ENCODE data around the gene PSMD5. TPM values are rescaled to one million over a fixed set of nuclear protein-coding genes. Genes with fewer than 3 reads are reported as not detected.

The PSMD5 gene
- total and polyA plus RNA-seq, 2 donors (not counting 1 experiment from before 2014, with no cell fraction given) = 33.9 to 48.3 TPM

DNA sequence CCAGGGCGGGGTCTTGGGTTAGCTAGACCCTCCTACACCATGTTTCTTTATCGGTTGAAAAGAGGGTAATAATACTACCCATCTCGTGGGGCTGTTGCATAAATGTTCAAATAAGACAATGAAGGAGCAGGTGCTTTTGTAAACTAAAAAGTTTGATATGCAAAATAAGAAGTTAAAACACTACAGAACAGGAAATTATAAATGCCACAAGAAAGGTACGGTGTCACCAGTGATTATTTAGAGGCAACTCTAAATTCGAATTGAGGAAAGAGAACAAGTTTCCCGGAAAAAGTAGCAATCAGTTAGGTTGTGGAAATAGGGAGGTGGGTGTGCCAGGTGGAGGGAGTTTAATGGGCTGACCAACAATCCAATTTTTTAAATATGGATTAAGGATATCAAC, 36.7 kb upstream of the PSMD5 start:
- Histone ChIP-seq H3K27ac (ENCODE audit: insufficient read depth, low read length) (no peak overlapping the region), H3K79me2 (ENCODE audit: control insufficient read depth, insufficient read depth, low read length) (peaks cover 15% of the 10 kb centered on the region), H3K4me1 (ENCODE audit: control insufficient read depth, extremely low read depth, insufficient read depth, low read length) (peaks cover 8% of the 10 kb centered on the region), H3K36me3 (ENCODE audit: control insufficient read depth, insufficient read depth, low read length) (no peaks in the 10 kb centered on the region), H3K4me2 (ENCODE audit: extremely low read depth, insufficient read depth, low read length) (no peak overlapping the region), H3K27me3 (ENCODE audit: control insufficient read depth, insufficient read depth, low read length) (peaks cover 5% of the 10 kb centered on the region), H2AFZ (ENCODE audit: low read length) (no peak overlapping the region), H3K4me3 (replicated peaks in 1 of 4; ENCODE audit: control extremely low read depth in 1 of 4, insufficient read depth in 1 of 4, low read depth in 3 of 4, low read length in 4 of 4) (no peak overlapping the region), H3K9ac (ENCODE audit: insufficient read depth, low read length) (no peak overlapping the region), H3K9me3 (ENCODE audit: control insufficient read depth, insufficient read depth, low read depth, low read length) (no peaks in the 10 kb centered on the region), H4K20me1 (ENCODE audit: control insufficient read depth, extremely low read depth, insufficient read depth, low read length) (no peaks in the 10 kb centered on the region)
- no peak for DNase-seq (ENCODE audit: low read depth in 2 of 2)
- TF ChIP-seq, protein P1, sequence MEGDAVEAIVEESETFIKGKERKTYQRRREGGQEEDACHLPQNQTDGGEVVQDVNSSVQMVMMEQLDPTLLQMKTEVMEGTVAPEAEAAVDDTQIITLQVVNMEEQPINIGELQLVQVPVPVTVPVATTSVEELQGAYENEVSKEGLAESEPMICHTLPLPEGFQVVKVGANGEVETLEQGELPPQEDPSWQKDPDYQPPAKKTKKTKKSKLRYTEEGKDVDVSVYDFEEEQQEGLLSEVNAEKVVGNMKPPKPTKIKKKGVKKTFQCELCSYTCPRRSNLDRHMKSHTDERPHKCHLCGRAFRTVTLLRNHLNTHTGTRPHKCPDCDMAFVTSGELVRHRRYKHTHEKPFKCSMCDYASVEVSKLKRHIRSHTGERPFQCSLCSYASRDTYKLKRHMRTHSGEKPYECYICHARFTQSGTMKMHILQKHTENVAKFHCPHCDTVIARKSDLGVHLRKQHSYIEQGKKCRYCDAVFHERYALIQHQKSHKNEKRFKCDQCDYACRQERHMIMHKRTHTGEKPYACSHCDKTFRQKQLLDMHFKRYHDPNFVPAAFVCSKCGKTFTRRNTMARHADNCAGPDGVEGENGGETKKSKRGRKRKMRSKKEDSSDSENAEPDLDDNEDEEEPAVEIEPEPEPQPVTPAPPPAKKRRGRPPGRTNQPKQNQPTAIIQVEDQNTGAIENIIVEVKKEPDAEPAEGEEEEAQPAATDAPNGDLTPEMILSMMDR (conservative IDR thresholded peaks at IDR 0.05 in 1 of 2, IDR thresholded peaks at IDR 0.05 in 1 of 2; ENCODE audit: low read depth in 1 of 2, low read length in 2 of 2) = no peak
- no peak for TF ChIP-seq EZH2 (IDR thresholded peaks at IDR 0.05; ENCODE audit: low read length, missing control alignments)

DNA sequence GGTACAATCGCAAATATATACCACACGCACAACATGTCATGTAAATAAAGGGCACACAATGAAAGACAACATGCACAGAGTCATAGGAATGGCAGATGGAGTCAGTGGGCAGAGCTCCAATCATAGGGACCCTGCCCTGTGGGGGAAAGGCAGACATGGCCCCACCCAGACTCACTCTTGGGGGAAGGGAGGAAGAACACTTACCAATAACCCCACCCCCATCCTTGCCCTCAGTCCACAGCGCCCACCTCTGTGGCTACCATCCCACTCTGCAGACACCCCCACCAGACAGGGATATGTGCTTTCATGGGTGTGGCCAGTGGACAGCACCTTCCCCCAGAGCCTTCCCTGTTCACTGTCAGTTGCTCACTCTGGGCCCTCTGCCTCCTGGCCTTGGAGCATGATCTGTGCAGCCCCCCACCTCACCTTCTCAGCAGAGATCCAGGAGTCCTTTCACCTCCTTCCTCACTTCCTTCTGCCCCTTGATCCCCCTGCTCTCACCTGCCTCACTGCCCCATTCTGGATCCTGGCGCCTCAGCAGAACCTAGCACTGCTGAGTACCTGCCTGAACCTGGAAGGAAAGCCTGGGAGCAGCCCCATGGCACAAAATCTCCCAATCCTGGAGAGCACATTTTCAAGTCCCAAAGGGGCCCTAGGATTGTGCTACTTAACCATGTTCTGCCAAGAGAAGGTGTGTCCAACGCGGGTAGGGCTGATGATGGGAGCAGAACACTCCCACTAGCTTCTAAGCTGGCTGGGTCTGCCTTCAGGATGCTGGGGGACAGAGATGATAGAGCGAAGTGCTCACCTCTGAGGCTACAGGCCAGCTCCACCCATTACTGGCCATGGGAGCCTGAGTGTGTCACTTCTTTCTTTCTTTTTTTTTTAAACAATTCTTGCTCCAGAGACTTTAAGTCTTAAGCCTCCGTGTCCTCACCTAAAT, 35.7 kb upstream of the PSMD5 start:
- no peak overlapping the region for H3K9ac ChIP-seq (ENCODE audit: insufficient read depth, low read length)
- H3K36me3 ChIP-seq (ENCODE audit: control insufficient read depth, insufficient read depth, low read length) = peaks cover 6% of the 10 kb centered on the region
- H3K4me3 ChIP-seq (replicated peaks in 1 of 4; ENCODE audit: control extremely low read depth in 1 of 4, insufficient read depth in 1 of 4, low read depth in 3 of 4, low read length in 4 of 4) = no peak overlapping the region
- peaks cover 15% of the 10 kb centered on the region for H3K79me2 ChIP-seq (ENCODE audit: control insufficient read depth, insufficient read depth, low read length)
- H3K4me2 ChIP-seq (ENCODE audit: extremely low read depth, insufficient read depth, low read length) = no peak overlapping the region
- TF ChIP-seq, protein P1 (conservative IDR thresholded peaks at IDR 0.05 in 1 of 2, IDR thresholded peaks at IDR 0.05 in 1 of 2; ENCODE audit: low read depth in 1 of 2, low read length in 2 of 2) = no peak
- TF ChIP-seq EZH2 (IDR thresholded peaks at IDR 0.05; ENCODE audit: low read length, missing control alignments) = no peak
- peaks cover 8% of the 10 kb centered on the region for H3K4me1 ChIP-seq (ENCODE audit: control insufficient read depth, extremely low read depth, insufficient read depth, low read length)
- H3K27ac ChIP-seq (ENCODE audit: insufficient read depth, low read length) = no peak overlapping the region
- peaks cover 5% of the 10 kb centered on the region for H3K27me3 ChIP-seq (ENCODE audit: control insufficient read depth, insufficient read depth, low read length)
- H3K9me3 ChIP-seq (ENCODE audit: control insufficient read depth, insufficient read depth, low read depth, low read length) = no peaks in the 10 kb centered on the region
- no peak overlapping the region for H2AFZ ChIP-seq (ENCODE audit: low read length)
- H4K20me1 ChIP-seq (ENCODE audit: control insufficient read depth, extremely low read depth, insufficient read depth, low read length) = no peaks in the 10 kb centered on the region
- DNase-seq (ENCODE audit: low read depth in 2 of 2) = no peak

DNA sequence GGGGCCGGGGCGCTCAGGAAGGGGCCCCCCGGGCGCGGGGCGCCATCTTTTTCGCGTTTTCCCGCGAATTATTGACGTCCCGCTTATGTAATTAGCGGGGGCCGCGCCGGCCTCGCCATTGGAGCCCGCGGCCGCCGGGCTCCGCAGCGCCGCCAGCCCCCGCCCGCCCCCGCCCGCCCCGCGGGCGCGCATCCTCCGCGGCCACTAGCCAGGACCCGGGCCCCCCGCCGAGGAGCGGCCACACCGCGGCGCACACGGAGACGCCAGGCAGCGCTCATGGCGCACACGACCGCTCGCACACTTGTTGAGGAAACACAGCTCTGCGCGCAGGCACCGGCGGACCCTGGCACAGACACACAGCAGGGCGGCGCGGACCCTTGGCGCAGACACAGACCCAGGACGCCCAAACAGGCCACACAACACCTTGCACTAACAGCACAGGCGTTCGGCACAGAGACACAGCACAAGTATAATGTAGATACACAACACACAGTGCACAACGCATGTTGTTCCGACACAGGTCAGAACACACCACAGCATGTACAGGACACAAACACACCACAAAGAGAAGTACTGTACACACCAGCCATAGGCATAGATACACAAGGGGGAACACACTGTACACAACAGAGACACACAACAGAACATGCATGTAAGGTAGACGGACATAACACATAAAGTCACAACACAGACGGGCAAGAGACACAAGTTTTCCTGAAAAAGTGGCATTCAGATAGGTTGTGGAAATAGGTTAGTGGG, 34.7 kb upstream of the PSMD5 start:
- peaks cover 9% of the 10 kb centered on the region for H3K36me3 ChIP-seq (ENCODE audit: control insufficient read depth, insufficient read depth, low read length)
- TF ChIP-seq EZH2 (IDR thresholded peaks at IDR 0.05; ENCODE audit: low read length, missing control alignments) = no peak
- TF ChIP-seq, protein P1 (conservative IDR thresholded peaks at IDR 0.05 in 1 of 2, IDR thresholded peaks at IDR 0.05 in 1 of 2; ENCODE audit: low read depth in 1 of 2, low read length in 2 of 2) = peak in 1 of 2 donors; percentile 17
- no peaks in the 10 kb centered on the region for H4K20me1 ChIP-seq (ENCODE audit: control insufficient read depth, extremely low read depth, insufficient read depth, low read length)
- peaks cover 8% of the 10 kb centered on the region for H3K4me1 ChIP-seq (ENCODE audit: control insufficient read depth, extremely low read depth, insufficient read depth, low read length)
- peak overlapping the region; percentile 88 for H3K27ac ChIP-seq (ENCODE audit: insufficient read depth, low read length)
- H3K27me3 ChIP-seq (ENCODE audit: control insufficient read depth, insufficient read depth, low read length) = no peaks in the 10 kb centered on the region
- peaks cover 15% of the 10 kb centered on the region for H3K79me2 ChIP-seq (ENCODE audit: control insufficient read depth, insufficient read depth, low read length)
- H3K4me3 ChIP-seq (replicated peaks in 1 of 4; ENCODE audit: control extremely low read depth in 1 of 4, insufficient read depth in 1 of 4, low read depth in 3 of 4, low read length in 4 of 4) = peak overlapping the region; percentile 58 to 77 (median 66)
- peak overlapping the region; percentile 99 for H3K4me2 ChIP-seq (ENCODE audit: extremely low read depth, insufficient read depth, low read length)
- H3K9me3 ChIP-seq (ENCODE audit: control insufficient read depth, insufficient read depth, low read depth, low read length) = no peaks in the 10 kb centered on the region
- H3K9ac ChIP-seq (ENCODE audit: insufficient read depth, low read length) = peak overlapping the region; percentile 62
- peak overlapping the region; percentile 99 for H2AFZ ChIP-seq (ENCODE audit: low read length)
- DNase-seq (ENCODE audit: low read depth in 2 of 2) = peak; percentile 55 to 56

Measured in fibroblast of lung (primary cell).